GM23338 (cell line): ENCODE results near the gene CTSF. TPM values are rescaled to one million over a fixed set of nuclear protein-coding genes. Genes with fewer than 3 reads are reported as not detected.

Experiments used
- ATAC-seq: fragments of 200-7000 bp; cut with Tn5 transposase; 3 replicates; pipeline ENCODE4 v1.9.1; 2020
- DNase-seq: peaks from one replicate; pipeline ENCODE4 v3.0.0-alpha.2; 2015; ENCODE audit warnings: low spot score
- H2AFZ ChIP-seq: fragments of 200-600 bp; sonication (generic); 2 replicates; pipeline ENCODE4 v1.8.0; 2016; ENCODE audit warnings: antibody characterized with exemption, mild to moderate bottlenecking, moderate library complexity
- H3F3A ChIP-seq: fragments of 200-600 bp; sonication (generic); replicated peaks from 2 replicates; pipeline ENCODE4 v1.8.0; 2017; ENCODE audit warnings: antibody characterized with exemption, mixed run types, low read depth
- H3K27ac ChIP-seq: fragments of 200-600 bp; sonication (generic); 2 replicates; pipeline ENCODE4 v1.6.1; 2016; ENCODE audit warnings: low read depth
- H3K27me3 ChIP-seq: fragments of 200-600 bp; sonication (generic); 2 replicates; pipeline ENCODE4 v1.8.0; 2016; ENCODE audit warnings: mild to moderate bottlenecking, mixed run types, moderate library complexity; ENCODE audit not compliant: insufficient read depth
- H3K36me3 ChIP-seq: fragments of 200-600 bp; sonication (generic); 2 replicates; pipeline ENCODE4 v1.8.0; 2016; ENCODE audit warnings: mild to moderate bottlenecking; ENCODE audit not compliant: insufficient read depth
- H3K4me1 ChIP-seq: fragments of 200-600 bp; sonication (generic); 2 replicates; pipeline ENCODE4 v1.8.0; 2016; ENCODE audit warnings: mild to moderate bottlenecking, moderate library complexity; ENCODE audit not compliant: insufficient read depth
- H3K4me2 ChIP-seq: fragments of 200-600 bp; sonication (generic); 2 replicates; pipeline ENCODE4 v1.7.1; 2017; ENCODE audit warnings: mixed run types
- H3K4me3 ChIP-seq: fragments of 200-600 bp; sonication (generic); 2 replicates; pipeline ENCODE4 v1.6.1; 2016; ENCODE audit warnings: mixed run types
- H3K79me2 ChIP-seq: fragments of 200-600 bp; sonication (generic); replicated peaks from 2 replicates; pipeline ENCODE4 v1.8.0; 2017; ENCODE audit warnings: mild to moderate bottlenecking; ENCODE audit not compliant: insufficient read depth
- H3K9me2 ChIP-seq: fragments of 200-600 bp; sonication (generic); 2 replicates; pipeline ENCODE4 v1.8.0; 2017; ENCODE audit not compliant: insufficient read depth
- H4K20me1 ChIP-seq: fragments of 200-600 bp; sonication (generic); replicated peaks from 2 replicates; pipeline ENCODE4 v1.8.0; 2017; ENCODE audit warnings: mild to moderate bottlenecking; ENCODE audit not compliant: insufficient read depth
- H3K27ac Mint-ChIP-seq: 2 replicates; pipeline ENCODE4 v1.8.0; 2020; ENCODE audit warnings: inconsistent platforms, mild to moderate bottlenecking, moderate library complexity, mixed read lengths
- H3K27me3 Mint-ChIP-seq: 3 replicates; pipeline ENCODE4 v1.8.0; 2022; ENCODE audit warnings: low read depth, mild to moderate bottlenecking, moderate library complexity, mixed read lengths, inconsistent platforms; ENCODE audit not compliant: insufficient read depth, poor library complexity
- H3K36me3 Mint-ChIP-seq: 3 replicates; pipeline ENCODE4 v1.8.0; 2021; ENCODE audit warnings: low read depth, mild to moderate bottlenecking, inconsistent platforms, moderate library complexity, mixed read lengths
- H3K4me1 Mint-ChIP-seq: 3 replicates; pipeline ENCODE4 v1.8.0; 2020; ENCODE audit warnings: mild to moderate bottlenecking, inconsistent platforms, mixed read lengths
- H3K4me3 Mint-ChIP-seq: 3 replicates; pipeline ENCODE4 v1.8.0; 2021; ENCODE audit warnings: moderate library complexity, mild to moderate bottlenecking, inconsistent platforms, mixed read lengths
- H3K9me3 Mint-ChIP-seq: 3 replicates; pipeline ENCODE4 v1.8.0; 2020; ENCODE audit warnings: moderate library complexity, mild to moderate bottlenecking, inconsistent platforms, mixed read lengths
- CREB1 ChIP-seq: fragments of 250-450 bp; sonication (Bioruptor Pico); IDR thresholded peaks from 2 replicates; pipeline ENCODE4 v1.5.0; 2020; ENCODE audit warnings: low read depth, mild to moderate bottlenecking, moderate library complexity
- EZH2 ChIP-seq: fragments of 200-600 bp; sonication (generic); IDR thresholded peaks from one replicate; pipeline ENCODE4 v1.8.0; 2017; ENCODE audit warnings: antibody characterized with exemption, mild to moderate bottlenecking, low read depth; ENCODE audit not compliant: unreplicated experiment
- EZH2phosphoT487 ChIP-seq: fragments of 200-600 bp; sonication (generic); IDR thresholded peaks from one replicate; pipeline ENCODE4 v1.8.1; 2018; ENCODE audit warnings: antibody characterized with exemption; ENCODE audit not compliant: unreplicated experiment
- JUNB ChIP-seq: IDR thresholded peaks from one replicate; pipeline ENCODE4 v1.6.1; 2016; ENCODE audit warnings: antibody characterized with exemption; ENCODE audit not compliant: unreplicated experiment
- NANOG ChIP-seq: IDR thresholded peaks from 2 replicates; pipeline ENCODE4 v1.6.1; 2016; ENCODE audit warnings: antibody characterized with exemption, borderline replicate concordance
- POLR2AphosphoS5 ChIP-seq: IDR thresholded peaks from 2 replicates; pipeline ENCODE4 v1.6.1; 2016; ENCODE audit warnings: antibody characterized with exemption, low read depth
- STAT1 ChIP-seq: IDR thresholded peaks from one replicate; pipeline ENCODE4 v1.6.1; 2016; ENCODE audit warnings: antibody characterized with exemption; ENCODE audit not compliant: unreplicated experiment
- ZNF114 ChIP-seq: fragments of 250-450 bp; sonication (Bioruptor Pico); IDR thresholded peaks from 2 replicates; pipeline ENCODE4 v1.5.0; 2020; ENCODE audit warnings: mild to moderate bottlenecking, moderate library complexity
- ZNF331 ChIP-seq: fragments of 250-450 bp; sonication (Bioruptor Pico); IDR thresholded peaks from 2 replicates; pipeline ENCODE4 v1.5.0; 2020; ENCODE audit warnings: low read depth, mild to moderate bottlenecking, moderate library complexity
- polyA plus RNA-seq: library from polyadenylated mRNA; unstranded; fragments of >200 nt; fragmentation: Nextera tagmentation; extraction: Ambion mirVana; gene quantifications from 2 replicates; pipeline ENCODE4 v1.2.1, GENCODE V29; 2016
- total RNA-seq: library from RNA; depleted of rRNA; stranded (reverse); fragments of >200 nt; shearing (Covaris generic); gene quantifications from 2 replicates; pipeline ENCODE4 v1.2.3, GENCODE V29; 2014
- TF ChIP-seq, protein P1 (sequence below): fragments of 250-450 bp; sonication (Bioruptor Pico); IDR thresholded peaks from 2 replicates; pipeline ENCODE4 v1.5.0; 2020; ENCODE audit warnings: mild to moderate bottlenecking, moderate library complexity
- TF ChIP-seq, protein P2 (sequence below): IDR thresholded peaks from 2 replicates; pipeline ENCODE4 v1.6.1; 2016; ENCODE audit warnings: antibody characterized with exemption
- TF ChIP-seq, protein P3 (sequence below): IDR thresholded peaks from one replicate; pipeline ENCODE4 v1.6.1; 2018; ENCODE audit warnings: antibody characterized with exemption; ENCODE audit not compliant: unreplicated experiment
- TF ChIP-seq, protein P4 (sequence below), 2 experiments: fragments of 200-600 bp in 1 of 2; sonication (generic) in 1 of 2; conservative IDR thresholded peaks; 2 replicates each; pipeline versions ENCODE4 v1.5.1 to v1.6.1; 2016 to 2017; ENCODE audit warnings: antibody characterized with exemption in 2 of 2, low read depth in 2 of 2, mild to moderate bottlenecking in 2 of 2, moderate library complexity in 1 of 2

CTSF gene
- total and polyA plus RNA-seq, 2 experiments from 2014 or later, result 20.4 to 51.1 TPM

DNA sequence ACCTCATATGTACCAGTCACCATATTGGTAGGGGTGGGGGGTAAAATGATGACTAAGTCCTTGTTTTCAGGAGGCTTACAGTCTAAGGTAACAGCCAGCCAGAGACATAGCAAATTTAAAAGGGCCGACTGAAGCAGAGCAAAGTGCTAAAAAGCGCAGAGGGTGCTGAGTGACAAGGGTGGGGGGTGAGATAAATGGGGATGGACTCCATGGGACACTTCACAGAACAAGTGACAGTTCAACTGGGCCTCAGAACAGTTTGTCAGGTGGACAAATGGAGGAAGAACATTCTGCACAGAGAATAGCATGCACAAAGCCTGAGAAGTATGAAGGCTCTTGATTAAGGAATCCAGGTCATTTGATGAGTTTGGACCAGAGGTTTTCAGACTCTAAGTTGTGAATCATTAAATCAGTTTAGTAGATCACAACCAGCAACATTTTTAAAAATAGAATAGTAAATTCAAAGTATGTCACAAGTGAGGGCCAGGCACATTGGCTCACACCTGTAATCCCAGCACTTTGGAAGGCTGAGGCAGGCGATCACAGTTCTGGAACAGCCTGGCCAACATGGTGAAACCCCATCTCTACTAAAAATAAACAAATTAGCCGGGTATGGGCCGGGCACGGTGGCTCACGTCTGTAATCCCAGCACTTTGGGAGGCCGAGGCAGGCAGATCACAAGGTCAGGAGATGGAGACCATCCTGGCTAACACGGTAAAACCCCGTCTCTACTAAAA lies 43.9 kb downstream of the CTSF start:
- Mint-ChIP-seq H3K36me3 (peaks cover 15% of the 10 kb centered on the region), H3K27me3 (peaks cover 2% of the 10 kb centered on the region), H3K27ac (no peak overlapping the region), H3K9me3 (no peaks in the 10 kb centered on the region), H3K4me1 (peaks cover 3% of the 10 kb centered on the region; the same call in 2 of the 3 replicates), H3K4me3 (no peak overlapping the region)
- Histone ChIP-seq H3K9me2 (no peaks in the 10 kb centered on the region), H3K36me3 (0 out of 2 replicates have a peak, but pooled peaks cover 10% of the 10 kb centered on the region), H4K20me1 (no peaks in the 10 kb centered on the region), H2AFZ (no peak overlapping the region), H3K4me1 (no peaks in the 10 kb centered on the region), H3K4me2 (no peak overlapping the region), H3K79me2 (no peaks in the 10 kb centered on the region), H3F3A (no peaks in the 10 kb centered on the region), H3K4me3 (no peak overlapping the region), H3K27ac (no peak overlapping the region), H3K27me3 (no peaks in the 10 kb centered on the region)
- ATAC-seq (no peak), DNase-seq (no peak)
- TF ChIP-seq, protein P1, sequence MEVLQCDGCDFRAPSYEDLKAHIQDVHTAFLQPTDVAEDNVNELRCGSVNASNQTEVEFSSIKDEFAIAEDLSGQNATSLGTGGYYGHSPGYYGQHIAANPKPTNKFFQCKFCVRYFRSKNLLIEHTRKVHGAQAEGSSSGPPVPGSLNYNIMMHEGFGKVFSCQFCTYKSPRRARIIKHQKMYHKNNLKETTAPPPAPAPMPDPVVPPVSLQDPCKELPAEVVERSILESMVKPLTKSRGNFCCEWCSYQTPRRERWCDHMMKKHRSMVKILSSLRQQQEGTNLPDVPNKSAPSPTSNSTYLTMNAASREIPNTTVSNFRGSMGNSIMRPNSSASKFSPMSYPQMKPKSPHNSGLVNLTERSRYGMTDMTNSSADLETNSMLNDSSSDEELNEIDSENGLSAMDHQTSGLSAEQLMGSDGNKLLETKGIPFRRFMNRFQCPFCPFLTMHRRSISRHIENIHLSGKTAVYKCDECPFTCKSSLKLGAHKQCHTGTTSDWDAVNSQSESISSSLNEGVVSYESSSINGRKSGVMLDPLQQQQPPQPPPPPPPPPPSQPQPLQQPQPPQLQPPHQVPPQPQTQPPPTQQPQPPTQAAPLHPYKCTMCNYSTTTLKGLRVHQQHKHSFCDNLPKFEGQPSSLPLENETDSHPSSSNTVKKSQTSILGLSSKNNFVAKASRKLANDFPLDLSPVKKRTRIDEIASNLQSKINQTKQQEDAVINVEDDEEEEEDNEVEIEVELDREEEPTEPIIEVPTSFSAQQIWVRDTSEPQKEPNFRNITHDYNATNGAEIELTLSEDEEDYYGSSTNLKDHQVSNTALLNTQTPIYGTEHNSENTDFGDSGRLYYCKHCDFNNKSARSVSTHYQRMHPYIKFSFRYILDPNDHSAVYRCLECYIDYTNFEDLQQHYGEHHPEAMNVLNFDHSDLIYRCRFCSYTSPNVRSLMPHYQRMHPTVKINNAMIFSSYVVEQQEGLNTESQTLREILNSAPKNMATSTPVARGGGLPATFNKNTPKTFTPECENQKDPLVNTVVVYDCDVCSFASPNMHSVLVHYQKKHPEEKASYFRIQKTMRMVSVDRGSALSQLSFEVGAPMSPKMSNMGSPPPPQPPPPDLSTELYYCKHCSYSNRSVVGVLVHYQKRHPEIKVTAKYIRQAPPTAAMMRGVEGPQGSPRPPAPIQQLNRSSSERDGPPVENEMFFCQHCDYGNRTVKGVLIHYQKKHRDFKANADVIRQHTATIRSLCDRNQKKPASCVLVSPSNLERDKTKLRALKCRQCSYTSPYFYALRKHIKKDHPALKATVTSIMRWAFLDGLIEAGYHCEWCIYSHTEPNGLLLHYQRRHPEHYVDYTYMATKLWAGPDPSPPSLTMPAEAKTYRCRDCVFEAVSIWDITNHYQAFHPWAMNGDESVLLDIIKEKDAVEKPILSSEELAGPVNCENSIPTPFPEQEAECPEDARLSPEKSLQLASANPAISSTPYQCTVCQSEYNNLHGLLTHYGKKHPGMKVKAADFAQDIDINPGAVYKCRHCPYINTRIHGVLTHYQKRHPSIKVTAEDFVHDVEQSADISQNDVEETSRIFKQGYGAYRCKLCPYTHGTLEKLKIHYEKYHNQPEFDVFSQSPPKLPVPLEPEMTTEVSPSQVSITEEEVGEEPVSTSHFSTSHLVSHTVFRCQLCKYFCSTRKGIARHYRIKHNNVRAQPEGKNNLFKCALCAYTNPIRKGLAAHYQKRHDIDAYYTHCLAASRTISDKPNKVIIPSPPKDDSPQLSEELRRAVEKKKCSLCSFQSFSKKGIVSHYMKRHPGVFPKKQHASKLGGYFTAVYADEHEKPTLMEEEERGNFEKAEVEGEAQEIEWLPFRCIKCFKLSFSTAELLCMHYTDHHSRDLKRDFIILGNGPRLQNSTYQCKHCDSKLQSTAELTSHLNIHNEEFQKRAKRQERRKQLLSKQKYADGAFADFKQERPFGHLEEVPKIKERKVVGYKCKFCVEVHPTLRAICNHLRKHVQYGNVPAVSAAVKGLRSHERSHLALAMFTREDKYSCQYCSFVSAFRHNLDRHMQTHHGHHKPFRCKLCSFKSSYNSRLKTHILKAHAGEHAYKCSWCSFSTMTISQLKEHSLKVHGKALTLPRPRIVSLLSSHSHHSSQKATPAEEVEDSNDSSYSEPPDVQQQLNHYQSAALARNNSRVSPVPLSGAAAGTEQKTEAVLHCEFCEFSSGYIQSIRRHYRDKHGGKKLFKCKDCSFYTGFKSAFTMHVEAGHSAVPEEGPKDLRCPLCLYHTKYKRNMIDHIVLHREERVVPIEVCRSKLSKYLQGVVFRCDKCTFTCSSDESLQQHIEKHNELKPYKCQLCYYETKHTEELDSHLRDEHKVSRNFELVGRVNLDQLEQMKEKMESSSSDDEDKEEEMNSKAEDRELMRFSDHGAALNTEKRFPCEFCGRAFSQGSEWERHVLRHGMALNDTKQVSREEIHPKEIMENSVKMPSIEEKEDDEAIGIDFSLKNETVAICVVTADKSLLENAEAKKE (CRISPR knock-in tag), result no peak
- TF ChIP-seq EZH2phosphoT487, result no peak
- no peak for TF ChIP-seq POLR2AphosphoS5
- TF ChIP-seq, protein P2, sequence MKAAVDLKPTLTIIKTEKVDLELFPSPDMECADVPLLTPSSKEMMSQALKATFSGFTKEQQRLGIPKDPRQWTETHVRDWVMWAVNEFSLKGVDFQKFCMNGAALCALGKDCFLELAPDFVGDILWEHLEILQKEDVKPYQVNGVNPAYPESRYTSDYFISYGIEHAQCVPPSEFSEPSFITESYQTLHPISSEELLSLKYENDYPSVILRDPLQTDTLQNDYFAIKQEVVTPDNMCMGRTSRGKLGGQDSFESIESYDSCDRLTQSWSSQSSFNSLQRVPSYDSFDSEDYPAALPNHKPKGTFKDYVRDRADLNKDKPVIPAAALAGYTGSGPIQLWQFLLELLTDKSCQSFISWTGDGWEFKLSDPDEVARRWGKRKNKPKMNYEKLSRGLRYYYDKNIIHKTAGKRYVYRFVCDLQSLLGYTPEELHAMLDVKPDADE, result no peak
- TF ChIP-seq CREB1 (CRISPR knock-in tag), result no peak
- no peak for TF ChIP-seq NANOG
- no peak for TF ChIP-seq ZNF114 (CRISPR knock-in tag)
- TF ChIP-seq, protein P3, sequence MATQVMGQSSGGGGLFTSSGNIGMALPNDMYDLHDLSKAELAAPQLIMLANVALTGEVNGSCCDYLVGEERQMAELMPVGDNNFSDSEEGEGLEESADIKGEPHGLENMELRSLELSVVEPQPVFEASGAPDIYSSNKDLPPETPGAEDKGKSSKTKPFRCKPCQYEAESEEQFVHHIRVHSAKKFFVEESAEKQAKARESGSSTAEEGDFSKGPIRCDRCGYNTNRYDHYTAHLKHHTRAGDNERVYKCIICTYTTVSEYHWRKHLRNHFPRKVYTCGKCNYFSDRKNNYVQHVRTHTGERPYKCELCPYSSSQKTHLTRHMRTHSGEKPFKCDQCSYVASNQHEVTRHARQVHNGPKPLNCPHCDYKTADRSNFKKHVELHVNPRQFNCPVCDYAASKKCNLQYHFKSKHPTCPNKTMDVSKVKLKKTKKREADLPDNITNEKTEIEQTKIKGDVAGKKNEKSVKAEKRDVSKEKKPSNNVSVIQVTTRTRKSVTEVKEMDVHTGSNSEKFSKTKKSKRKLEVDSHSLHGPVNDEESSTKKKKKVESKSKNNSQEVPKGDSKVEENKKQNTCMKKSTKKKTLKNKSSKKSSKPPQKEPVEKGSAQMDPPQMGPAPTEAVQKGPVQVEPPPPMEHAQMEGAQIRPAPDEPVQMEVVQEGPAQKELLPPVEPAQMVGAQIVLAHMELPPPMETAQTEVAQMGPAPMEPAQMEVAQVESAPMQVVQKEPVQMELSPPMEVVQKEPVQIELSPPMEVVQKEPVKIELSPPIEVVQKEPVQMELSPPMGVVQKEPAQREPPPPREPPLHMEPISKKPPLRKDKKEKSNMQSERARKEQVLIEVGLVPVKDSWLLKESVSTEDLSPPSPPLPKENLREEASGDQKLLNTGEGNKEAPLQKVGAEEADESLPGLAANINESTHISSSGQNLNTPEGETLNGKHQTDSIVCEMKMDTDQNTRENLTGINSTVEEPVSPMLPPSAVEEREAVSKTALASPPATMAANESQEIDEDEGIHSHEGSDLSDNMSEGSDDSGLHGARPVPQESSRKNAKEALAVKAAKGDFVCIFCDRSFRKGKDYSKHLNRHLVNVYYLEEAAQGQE, result no peak
- TF ChIP-seq STAT1, result no peak
- TF ChIP-seq EZH2, result no peak
- TF ChIP-seq, protein P4, sequence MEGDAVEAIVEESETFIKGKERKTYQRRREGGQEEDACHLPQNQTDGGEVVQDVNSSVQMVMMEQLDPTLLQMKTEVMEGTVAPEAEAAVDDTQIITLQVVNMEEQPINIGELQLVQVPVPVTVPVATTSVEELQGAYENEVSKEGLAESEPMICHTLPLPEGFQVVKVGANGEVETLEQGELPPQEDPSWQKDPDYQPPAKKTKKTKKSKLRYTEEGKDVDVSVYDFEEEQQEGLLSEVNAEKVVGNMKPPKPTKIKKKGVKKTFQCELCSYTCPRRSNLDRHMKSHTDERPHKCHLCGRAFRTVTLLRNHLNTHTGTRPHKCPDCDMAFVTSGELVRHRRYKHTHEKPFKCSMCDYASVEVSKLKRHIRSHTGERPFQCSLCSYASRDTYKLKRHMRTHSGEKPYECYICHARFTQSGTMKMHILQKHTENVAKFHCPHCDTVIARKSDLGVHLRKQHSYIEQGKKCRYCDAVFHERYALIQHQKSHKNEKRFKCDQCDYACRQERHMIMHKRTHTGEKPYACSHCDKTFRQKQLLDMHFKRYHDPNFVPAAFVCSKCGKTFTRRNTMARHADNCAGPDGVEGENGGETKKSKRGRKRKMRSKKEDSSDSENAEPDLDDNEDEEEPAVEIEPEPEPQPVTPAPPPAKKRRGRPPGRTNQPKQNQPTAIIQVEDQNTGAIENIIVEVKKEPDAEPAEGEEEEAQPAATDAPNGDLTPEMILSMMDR (conservative IDR thresholded peaks at IDR 0.05; ENCODE audit: low read depth in 2 of 2), result no peak
- no peak for TF ChIP-seq JUNB
- TF ChIP-seq ZNF331 (CRISPR knock-in tag), result no peak
